Neural progenitor cell (in vitro differentiated cells): ENCODE results near the gene FUT7.

ENCODE experiments used
- CTCF ChIP-seq: fragments of 200-600 bp; sonication (generic); IDR thresholded peaks from 2 replicates; pipeline ENCODE4 v1.5.1; 2017; ENCODE audit warnings: antibody characterized with exemption, mild to moderate bottlenecking
- EZH2 ChIP-seq: fragments of 200-600 bp; sonication (generic); IDR thresholded peaks from 2 replicates; pipeline ENCODE4 v1.6.1; 2017; ENCODE audit warnings: antibody characterized with exemption, mild to moderate bottlenecking, moderate library complexity

- TF ChIP-seq CTCF (no peak), EZH2 (no peak)
Measured at GRCh38 chr9:137034039-137034708, 2.3 kb upstream of the FUT7 start.
